DND-41 (cell line): ENCODE data around the gene NHLRC4.

Experiments used
- EZH2 ChIP-seq: IDR thresholded peaks from 3 replicates; pipeline ENCODE4 v1.6.1; 2012; ENCODE audit warnings: borderline replicate concordance, low read depth, mild to moderate bottlenecking, moderate library complexity, low read length, inconsistent platforms; ENCODE audit not compliant: severe bottlenecking
- TF ChIP-seq, protein P1 (sequence below): IDR thresholded peaks from 2 replicates; pipeline ENCODE4 v1.5.1; 2012; ENCODE audit warnings: borderline replicate concordance, low read length, moderate library complexity, mild to moderate bottlenecking; ENCODE audit not compliant: poor library complexity, severe bottlenecking; ENCODE audit errors: extremely low read depth

DNA sequence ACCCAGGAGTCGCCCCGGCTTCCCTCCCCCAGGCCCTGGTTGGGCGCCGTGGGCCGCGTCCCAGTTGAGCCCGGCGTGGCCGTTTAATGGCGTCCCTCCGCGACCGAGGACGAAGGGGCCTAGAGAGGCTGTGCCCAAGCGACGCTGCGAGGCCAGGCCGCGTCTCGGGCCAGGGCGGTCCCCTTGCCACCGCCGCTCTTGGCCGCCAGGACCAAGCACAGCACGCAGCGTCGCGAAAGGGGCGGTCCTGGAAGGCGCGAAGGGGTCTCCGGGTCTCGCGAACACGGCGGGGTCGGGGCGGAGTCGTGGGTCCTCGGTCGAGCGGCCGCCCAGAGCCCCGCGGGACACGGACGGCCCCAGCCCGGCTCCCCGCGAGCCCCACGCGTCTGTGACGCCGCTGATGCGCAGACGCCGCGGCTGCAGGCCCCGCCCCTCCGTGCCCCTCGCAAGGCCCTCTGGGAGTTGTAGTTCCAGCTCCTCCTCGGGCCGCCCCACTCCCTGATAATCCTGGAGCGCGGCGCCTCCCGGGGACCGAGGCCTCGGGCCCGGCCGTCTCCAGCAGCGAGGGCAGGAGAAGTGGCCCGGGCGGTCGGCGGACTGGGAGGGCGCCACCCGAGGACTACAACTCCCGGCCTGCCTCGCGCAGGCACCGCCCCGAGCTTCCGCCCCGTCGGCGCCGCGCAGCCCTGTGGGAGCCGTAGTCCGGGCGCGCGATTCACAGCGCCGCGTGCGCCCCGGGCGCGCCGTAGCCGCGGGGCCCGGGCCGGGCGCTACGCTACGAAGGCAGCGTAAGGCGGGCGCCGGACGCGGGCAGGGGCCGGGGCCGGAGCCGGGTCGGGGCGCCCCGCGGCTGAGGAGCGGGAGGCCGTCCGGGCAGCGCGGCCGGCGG lies 39.5 kb upstream of the NHLRC4 start, which contains the start of gene CAPN15:
- TF ChIP-seq, protein P1, sequence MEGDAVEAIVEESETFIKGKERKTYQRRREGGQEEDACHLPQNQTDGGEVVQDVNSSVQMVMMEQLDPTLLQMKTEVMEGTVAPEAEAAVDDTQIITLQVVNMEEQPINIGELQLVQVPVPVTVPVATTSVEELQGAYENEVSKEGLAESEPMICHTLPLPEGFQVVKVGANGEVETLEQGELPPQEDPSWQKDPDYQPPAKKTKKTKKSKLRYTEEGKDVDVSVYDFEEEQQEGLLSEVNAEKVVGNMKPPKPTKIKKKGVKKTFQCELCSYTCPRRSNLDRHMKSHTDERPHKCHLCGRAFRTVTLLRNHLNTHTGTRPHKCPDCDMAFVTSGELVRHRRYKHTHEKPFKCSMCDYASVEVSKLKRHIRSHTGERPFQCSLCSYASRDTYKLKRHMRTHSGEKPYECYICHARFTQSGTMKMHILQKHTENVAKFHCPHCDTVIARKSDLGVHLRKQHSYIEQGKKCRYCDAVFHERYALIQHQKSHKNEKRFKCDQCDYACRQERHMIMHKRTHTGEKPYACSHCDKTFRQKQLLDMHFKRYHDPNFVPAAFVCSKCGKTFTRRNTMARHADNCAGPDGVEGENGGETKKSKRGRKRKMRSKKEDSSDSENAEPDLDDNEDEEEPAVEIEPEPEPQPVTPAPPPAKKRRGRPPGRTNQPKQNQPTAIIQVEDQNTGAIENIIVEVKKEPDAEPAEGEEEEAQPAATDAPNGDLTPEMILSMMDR: no peak
- no peak for TF ChIP-seq EZH2
